Kidney epithelial cell (primary cell): ENCODE data around the gene MAN1A1. TPM values are rescaled to one million over a fixed set of nuclear protein-coding genes. Genes with fewer than 3 reads are reported as not detected.

ENCODE experiments used
- DNase-seq: peaks from one replicate; pipeline ENCODE4 v3.0.0-alpha.2; 2010; ENCODE audit warnings: low read depth
- H3K27me3 ChIP-seq: 2 replicates; pipeline ENCODE4 v1.6.0; 2011; ENCODE audit warnings: low read length; ENCODE audit not compliant: control insufficient read depth, insufficient read depth
- H3K36me3 ChIP-seq: 2 replicates; pipeline ENCODE4 v1.5.1; 2011; ENCODE audit warnings: low read length; ENCODE audit not compliant: control insufficient read depth, insufficient read depth
- H3K4me3 ChIP-seq: 2 replicates; pipeline ENCODE4 v1.5.1; 2011; ENCODE audit warnings: low read depth, mild to moderate bottlenecking, control low read depth, low read length
- total RNA-seq: library from RNA; depleted of rRNA; stranded (reverse); fragments of >200 nt; gene quantifications from 2 replicates; pipeline ENCODE4 v1.2.3, GENCODE V29; 2015
- TF ChIP-seq, protein P1 (sequence below): IDR thresholded peaks from 2 replicates; pipeline ENCODE4 v1.5.1; 2011; ENCODE audit warnings: mild to moderate bottlenecking, moderate library complexity, low read length, control low read depth, inconsistent platforms; ENCODE audit not compliant: insufficient read depth, poor library complexity, severe bottlenecking

MAN1A1 gene
- total RNA-seq, 1 donor from 2014 or later: 15.0 TPM

DNA sequence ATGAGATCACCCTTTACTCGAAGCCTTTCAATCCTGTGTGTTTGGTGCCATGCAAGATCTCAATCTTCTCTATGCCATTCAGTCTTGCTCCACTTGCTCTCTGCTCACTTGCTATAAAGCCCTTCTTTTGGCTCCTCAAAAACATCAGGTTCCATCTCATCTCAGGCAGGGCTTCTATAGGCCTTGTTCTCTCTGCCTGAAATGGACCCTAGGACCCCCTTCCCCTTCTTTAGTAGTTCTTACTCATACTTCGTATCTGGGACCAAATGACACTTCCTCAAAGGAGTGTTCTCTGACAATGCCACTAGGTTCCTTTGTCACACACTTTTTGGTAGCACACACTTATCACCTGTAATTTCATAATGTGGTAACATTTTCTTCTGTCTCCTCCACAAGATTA lies 154.4 kb downstream of the MAN1A1 start:
- DNase-seq: no peak
- Histone ChIP-seq H3K27me3 (no peaks in the 10 kb centered on the region), H3K4me3 (no peak overlapping the region), H3K36me3 (no peaks in the 10 kb centered on the region)
- TF ChIP-seq, protein P1, sequence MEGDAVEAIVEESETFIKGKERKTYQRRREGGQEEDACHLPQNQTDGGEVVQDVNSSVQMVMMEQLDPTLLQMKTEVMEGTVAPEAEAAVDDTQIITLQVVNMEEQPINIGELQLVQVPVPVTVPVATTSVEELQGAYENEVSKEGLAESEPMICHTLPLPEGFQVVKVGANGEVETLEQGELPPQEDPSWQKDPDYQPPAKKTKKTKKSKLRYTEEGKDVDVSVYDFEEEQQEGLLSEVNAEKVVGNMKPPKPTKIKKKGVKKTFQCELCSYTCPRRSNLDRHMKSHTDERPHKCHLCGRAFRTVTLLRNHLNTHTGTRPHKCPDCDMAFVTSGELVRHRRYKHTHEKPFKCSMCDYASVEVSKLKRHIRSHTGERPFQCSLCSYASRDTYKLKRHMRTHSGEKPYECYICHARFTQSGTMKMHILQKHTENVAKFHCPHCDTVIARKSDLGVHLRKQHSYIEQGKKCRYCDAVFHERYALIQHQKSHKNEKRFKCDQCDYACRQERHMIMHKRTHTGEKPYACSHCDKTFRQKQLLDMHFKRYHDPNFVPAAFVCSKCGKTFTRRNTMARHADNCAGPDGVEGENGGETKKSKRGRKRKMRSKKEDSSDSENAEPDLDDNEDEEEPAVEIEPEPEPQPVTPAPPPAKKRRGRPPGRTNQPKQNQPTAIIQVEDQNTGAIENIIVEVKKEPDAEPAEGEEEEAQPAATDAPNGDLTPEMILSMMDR: no peak

DNA sequence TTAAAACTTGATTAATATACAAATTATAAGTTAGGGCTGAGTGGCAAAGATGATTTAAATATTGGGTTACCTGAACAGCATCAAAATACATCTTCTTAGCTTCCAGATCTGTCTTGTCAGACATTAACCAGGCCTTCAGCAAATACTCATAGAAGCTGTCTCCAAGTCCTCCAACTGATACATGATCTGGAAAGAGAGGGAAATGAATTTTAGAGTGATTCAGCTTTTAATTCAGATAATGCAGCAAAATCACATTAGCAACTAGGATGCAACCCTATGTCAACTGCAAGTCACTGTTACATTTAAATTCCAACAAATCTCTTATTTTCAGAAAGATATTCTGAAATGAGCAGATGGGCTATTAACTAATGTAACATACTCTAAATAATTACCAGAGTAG lies 155.9 kb downstream of the MAN1A1 start:
- no peak for DNase-seq
- TF ChIP-seq, protein P1: no peak
- no peaks in the 10 kb centered on the region for H3K27me3 ChIP-seq
- H3K36me3 ChIP-seq: no peaks in the 10 kb centered on the region
- no peak overlapping the region for H3K4me3 ChIP-seq

DNA sequence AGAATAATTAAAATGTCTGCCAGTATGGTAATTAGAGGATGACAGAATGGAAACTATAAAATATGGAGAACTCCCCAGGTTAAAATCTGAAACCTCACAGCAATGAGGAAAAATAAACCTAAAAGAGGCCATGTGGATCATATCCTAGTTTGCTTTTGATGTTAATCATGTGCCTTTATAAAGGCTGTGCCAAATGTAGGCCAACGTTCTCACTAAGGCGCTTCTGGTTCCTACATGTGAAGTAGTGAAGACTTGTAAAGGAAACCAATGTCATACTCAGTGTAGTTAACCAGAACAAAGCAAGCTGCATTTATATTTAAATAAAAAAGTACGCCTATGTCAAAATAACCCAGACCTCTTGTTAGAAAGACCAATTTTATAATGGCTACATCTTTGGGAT lies 157.4 kb downstream of the MAN1A1 start:
- TF ChIP-seq, protein P1: no peak
- Histone ChIP-seq H3K4me3 (no peak overlapping the region), H3K36me3 (no peaks in the 10 kb centered on the region), H3K27me3 (no peaks in the 10 kb centered on the region)
- no peak for DNase-seq

DNA sequence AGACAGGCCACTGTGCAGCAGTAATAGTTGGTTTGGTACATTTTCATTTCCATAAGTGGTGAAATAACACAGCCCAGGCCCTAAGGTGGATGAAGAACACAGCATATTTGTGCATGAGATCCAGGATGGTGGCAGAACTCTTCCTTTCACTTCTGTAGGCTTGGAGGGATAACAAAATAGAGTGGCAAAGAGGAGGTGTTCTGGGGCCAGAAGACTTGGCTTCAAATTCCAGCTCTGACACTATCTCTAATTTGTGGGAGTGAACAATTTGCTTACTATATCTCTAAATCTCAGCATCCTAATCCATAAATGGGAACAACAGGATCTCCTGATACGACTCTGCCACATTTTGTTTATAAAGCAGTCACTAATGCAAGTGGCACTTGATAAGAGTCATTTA lies 159.4 kb downstream of the MAN1A1 start:
- TF ChIP-seq, protein P1: no peak
- DNase-seq: no peak

DNA sequence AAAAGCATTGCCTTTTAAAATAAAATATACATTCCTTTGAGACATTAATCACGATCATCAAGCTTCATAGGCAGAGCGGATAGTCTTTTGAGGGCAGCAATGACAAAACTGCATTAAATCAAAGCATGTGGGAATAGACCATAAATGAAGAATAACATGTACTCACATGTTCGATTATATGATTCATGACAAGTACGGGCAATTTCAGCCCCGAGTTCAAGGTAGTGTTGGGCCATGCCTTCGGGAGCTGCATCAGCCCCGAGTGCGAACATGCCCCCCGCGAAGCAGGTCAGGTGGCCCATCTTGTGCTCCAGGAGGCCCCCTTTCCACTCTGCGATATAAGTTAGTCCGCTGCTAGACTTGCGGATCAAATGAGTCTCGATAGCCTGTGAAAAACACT lies 160.1 kb downstream of the MAN1A1 start:
- no peaks in the 10 kb centered on the region for H3K36me3 ChIP-seq
- no peak for DNase-seq
- H3K27me3 ChIP-seq: no peaks in the 10 kb centered on the region
- H3K4me3 ChIP-seq: no peak overlapping the region
- TF ChIP-seq, protein P1: no peak

More for the DNA sequence above, 159.4 kb downstream of the MAN1A1 start:
- H3K27me3 ChIP-seq: no peaks in the 10 kb centered on the region
- H3K36me3 ChIP-seq: no peaks in the 10 kb centered on the region
- no peak overlapping the region for H3K4me3 ChIP-seq

DNA sequence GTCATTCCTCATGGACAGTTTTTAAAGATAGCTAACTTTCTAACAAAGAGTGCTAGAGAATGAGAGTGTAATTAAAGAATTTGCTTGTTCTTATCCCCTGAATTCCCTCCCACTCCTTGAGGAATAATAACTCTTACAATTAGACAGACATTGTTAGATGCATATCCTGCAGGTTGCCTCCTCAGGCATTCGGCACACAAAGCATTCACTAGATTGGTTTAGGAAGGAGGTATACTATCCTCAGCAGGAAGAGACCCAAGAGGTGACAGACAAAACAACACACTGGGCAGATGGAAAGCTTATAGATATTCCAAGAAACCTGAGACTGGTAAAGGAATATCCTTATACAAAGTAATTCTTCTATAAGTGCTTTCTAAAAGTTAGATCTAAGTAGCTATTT lies 162.0 kb downstream of the MAN1A1 start:
- H3K27me3 ChIP-seq: no peaks in the 10 kb centered on the region
- no peak for DNase-seq
- TF ChIP-seq, protein P1: no peak
- H3K4me3 ChIP-seq: no peak overlapping the region
- H3K36me3 ChIP-seq: no peaks in the 10 kb centered on the region
